Right atrium auricular region (tissue), 2 donors: ENCODE data around the gene PNLIPRP2. TPM values are rescaled to one million over a fixed set of nuclear protein-coding genes. Genes with fewer than 3 reads are reported as not detected.
A peak's percentile ranks its signal among the peaks of the same experiment; 100 is the strongest.

Source experiments
- DNase-seq: peaks from one replicate; pipeline ENCODE4 v3.0.0-alpha.2; 2019; ENCODE audit warnings: low spot score
- H3K27ac ChIP-seq, 2 donors: fragments of 200-600 bp; sonication (generic); 1 replicate in 1 of 2; 2 replicates in 1 of 2; pipeline ENCODE4 v1.5.1; 2016 to 2019
- H3K27me3 ChIP-seq, 2 donors: fragments of 200-600 bp; sonication (generic); one replicate each; pipeline versions ENCODE4 v1.5.1 to v1.6.0; 2017 to 2019
- H3K36me3 ChIP-seq: fragments of 200-600 bp; sonication (generic); one replicate; pipeline ENCODE4 v1.5.1; 2016
- H3K4me1 ChIP-seq, 2 donors: fragments of 200-600 bp; sonication (generic); one replicate each; pipeline versions ENCODE4 v1.5.1 to v1.6.0; 2017 to 2019
- H3K4me3 ChIP-seq, 2 donors: fragments of 200-600 bp; sonication (generic); 1 replicate in 1 of 2; 2 replicates in 1 of 2; pipeline ENCODE4 v1.5.1; 2017 to 2019; ENCODE audit warnings: mild to moderate bottlenecking in 1 of 2, moderate library complexity in 1 of 2
- H3K9me3 ChIP-seq, 2 donors: fragments of 200-600 bp; sonication (generic); one replicate each; pipeline ENCODE4 v1.5.1; 2019
- total RNA-seq, 2 donors: library from RNA; depleted of rRNA; stranded (reverse); fragments of >200 nt; gene quantifications; one replicate each; pipeline ENCODE4 v1.1.0, GENCODE V29; 2016
- TF ChIP-seq, protein P1 (sequence below), 2 donors: fragments of 200-600 bp; sonication (generic); IDR thresholded peaks; one replicate each; pipeline ENCODE4 v1.5.1; 2019; ENCODE audit warnings: antibody characterized with exemption in 2 of 2

PNLIPRP2 gene
- total RNA-seq, 2 donors from 2014 or later: not detected

DNA sequence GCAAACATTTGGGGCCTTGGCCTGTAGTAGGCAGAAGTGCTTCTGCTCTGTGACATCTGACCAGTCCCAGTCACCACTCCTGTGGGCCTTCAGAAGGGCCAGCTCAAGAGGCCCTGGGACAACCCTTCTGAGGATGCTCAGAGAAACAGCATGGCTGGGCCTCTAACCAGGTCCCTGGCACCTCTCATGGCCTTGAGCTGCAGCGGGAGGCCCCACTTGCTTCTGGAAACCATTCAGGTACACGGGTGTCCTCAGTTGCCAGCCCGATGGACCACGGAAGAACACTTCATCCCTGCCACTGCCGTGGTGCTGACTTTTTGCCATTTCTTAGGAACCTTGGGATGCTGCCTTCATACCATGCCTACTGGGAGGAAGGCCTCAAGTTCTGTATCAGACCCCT, 64.0 kb downstream of the PNLIPRP2 start:
- H3K27ac ChIP-seq: no peak overlapping the region
- H3K4me1 ChIP-seq: peaks cover 0 to 27% of the 10 kb centered on the region in 2 donors
- no peaks in the 10 kb centered on the region for H3K27me3 ChIP-seq
- TF ChIP-seq, protein P1, sequence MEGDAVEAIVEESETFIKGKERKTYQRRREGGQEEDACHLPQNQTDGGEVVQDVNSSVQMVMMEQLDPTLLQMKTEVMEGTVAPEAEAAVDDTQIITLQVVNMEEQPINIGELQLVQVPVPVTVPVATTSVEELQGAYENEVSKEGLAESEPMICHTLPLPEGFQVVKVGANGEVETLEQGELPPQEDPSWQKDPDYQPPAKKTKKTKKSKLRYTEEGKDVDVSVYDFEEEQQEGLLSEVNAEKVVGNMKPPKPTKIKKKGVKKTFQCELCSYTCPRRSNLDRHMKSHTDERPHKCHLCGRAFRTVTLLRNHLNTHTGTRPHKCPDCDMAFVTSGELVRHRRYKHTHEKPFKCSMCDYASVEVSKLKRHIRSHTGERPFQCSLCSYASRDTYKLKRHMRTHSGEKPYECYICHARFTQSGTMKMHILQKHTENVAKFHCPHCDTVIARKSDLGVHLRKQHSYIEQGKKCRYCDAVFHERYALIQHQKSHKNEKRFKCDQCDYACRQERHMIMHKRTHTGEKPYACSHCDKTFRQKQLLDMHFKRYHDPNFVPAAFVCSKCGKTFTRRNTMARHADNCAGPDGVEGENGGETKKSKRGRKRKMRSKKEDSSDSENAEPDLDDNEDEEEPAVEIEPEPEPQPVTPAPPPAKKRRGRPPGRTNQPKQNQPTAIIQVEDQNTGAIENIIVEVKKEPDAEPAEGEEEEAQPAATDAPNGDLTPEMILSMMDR (IDR thresholded peaks at IDR 0.05): no peak
- no peaks in the 10 kb centered on the region for H3K36me3 ChIP-seq
- DNase-seq: no peak
- no peak overlapping the region for H3K4me3 ChIP-seq
- no peaks in the 10 kb centered on the region for H3K9me3 ChIP-seq

DNA sequence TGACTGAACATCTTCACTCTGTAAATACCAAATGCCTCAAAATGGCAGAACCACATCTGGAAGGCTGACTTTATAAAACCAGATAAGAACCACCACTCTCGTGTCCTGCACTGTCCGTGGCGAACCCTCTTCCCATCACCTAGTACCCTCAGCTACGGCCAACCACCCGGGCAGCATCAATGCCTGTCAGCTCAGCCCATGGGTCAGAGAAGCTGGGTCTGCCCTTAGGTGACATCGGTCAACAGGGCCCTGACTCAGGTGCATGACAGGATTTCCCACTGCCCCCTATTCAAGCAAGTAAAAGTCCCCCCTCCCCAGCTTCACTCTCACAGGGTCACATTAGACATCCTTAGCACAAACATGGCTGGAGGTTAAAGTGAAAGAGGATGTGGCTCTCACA, 65.1 kb downstream of the PNLIPRP2 start:
- Histone ChIP-seq H3K9me3 (no peaks in the 10 kb centered on the region), H3K4me1 (peaks cover 0 to 37% of the 10 kb centered on the region in 2 donors), H3K27ac (no peak overlapping the region), H3K27me3 (no peaks in the 10 kb centered on the region), H3K36me3 (no peaks in the 10 kb centered on the region), H3K4me3 (no peak overlapping the region)
- no peak for DNase-seq
- TF ChIP-seq, protein P1 (IDR thresholded peaks at IDR 0.05): no peak

DNA sequence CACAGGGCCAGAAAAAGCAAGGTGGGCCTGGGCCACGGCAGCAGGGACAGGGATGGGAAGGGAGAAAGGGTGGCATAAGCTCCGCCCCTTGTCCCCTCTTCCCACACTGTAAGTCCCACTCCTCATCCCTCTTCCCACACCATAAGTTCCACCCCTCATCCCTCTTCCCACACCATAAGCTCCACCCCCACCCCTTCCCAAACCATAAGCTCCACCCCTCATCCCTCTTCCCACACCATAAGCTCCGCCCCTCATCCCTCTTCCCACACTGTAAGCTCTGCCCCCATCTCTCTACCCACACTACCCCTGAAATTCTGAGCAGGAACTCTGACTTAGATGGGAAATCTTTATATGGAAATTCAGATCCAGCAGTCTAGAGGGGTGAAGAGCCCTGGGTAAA, 65.9 kb downstream of the PNLIPRP2 start:
- Histone ChIP-seq H3K27me3 (no peaks in the 10 kb centered on the region), H3K9me3 (no peaks in the 10 kb centered on the region), H3K4me1 (peaks cover 0 to 45% of the 10 kb centered on the region in 2 donors), H3K27ac (no peak overlapping the region), H3K4me3 (no peak overlapping the region), H3K36me3 (no peaks in the 10 kb centered on the region)
- TF ChIP-seq, protein P1 (IDR thresholded peaks at IDR 0.05): no peak
- DNase-seq: no peak

DNA sequence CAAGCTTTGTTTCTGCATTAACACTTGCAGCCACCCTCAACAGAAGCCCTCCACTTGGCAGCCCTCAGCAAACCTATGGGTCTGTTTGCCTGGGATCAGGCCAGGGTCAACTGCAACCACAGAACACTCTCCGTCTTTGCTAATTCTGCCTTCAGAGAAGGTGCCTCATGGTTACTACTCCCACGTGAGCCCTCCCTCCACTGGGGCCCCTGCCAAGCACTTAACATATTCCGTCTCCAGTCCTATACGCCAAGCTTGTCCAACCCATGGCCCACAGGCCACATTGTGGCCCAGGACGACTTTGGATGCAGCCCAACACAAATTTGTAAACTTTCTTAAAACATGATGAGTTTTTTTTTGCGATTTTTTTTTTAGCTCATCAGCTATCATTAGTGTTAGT, 66.9 kb downstream of the PNLIPRP2 start:
- no peaks in the 10 kb centered on the region for H3K36me3 ChIP-seq
- TF ChIP-seq, protein P1 (IDR thresholded peaks at IDR 0.05): no peak
- H3K27me3 ChIP-seq: no peaks in the 10 kb centered on the region
- no peak overlapping the region for H3K27ac ChIP-seq
- H3K9me3 ChIP-seq: no peaks in the 10 kb centered on the region
- H3K4me3 ChIP-seq: no peak overlapping the region
- H3K4me1 ChIP-seq: peaks cover 0 to 53% of the 10 kb centered on the region in 2 donors
- DNase-seq: no peak

DNA sequence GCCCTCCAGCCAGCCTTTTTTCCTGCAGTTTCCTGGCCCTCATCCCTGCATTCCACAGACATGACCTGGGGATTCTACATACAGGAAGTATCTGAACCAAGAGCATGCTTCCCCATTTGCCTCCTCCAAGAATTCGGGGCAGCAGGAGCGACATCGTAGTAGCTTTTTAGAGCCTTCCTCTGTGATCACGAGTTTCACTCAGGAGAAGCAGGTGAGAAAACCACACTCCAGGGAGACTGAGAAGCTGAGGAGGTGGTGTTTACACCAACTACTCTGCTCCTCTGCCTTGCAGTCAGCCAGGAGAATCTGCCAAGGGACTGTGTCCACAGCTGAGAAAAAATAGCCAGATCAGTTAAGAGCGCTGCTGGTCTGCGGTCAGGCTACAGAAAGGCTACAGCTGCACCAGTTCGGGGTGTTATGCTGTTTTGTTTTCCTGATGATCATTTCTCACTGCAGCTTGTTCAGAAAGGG, 67.5 kb downstream of the PNLIPRP2 start:
- TF ChIP-seq, protein P1 (IDR thresholded peaks at IDR 0.05): no peak
- Histone ChIP-seq H3K4me3 (no peak overlapping the region), H3K9me3 (no peaks in the 10 kb centered on the region), H3K27ac (peak overlapping the region; percentile 9 to 23), H3K27me3 (no peaks in the 10 kb centered on the region), H3K4me1 (peaks cover 0 to 53% of the 10 kb centered on the region in 2 donors), H3K36me3 (no peaks in the 10 kb centered on the region)
- DNase-seq: no peak
